Osteoblast (primary cell): ENCODE results near the gene RAB12. TPM values are rescaled to one million over a fixed set of nuclear protein-coding genes. Genes with fewer than 3 reads are reported as not detected.

Source experiments
- DNase-seq: peaks from one replicate; pipeline ENCODE4 v3.0.0; 2011; ENCODE audit warnings: low spot score, mixed read lengths; ENCODE audit not compliant: insufficient read length; ENCODE audit errors: missing footprints
- H2AFZ ChIP-seq: 2 replicates; pipeline ENCODE4 v1.6.0; 2011; ENCODE audit warnings: mild to moderate bottlenecking, low read length
- H3K27ac ChIP-seq: 2 replicates; pipeline ENCODE4 v1.5.1; 2011; ENCODE audit warnings: mild to moderate bottlenecking, low read depth, low read length, moderate library complexity
- H3K27me3 ChIP-seq: 2 replicates; pipeline ENCODE4 v1.6.0; 2012; ENCODE audit warnings: mild to moderate bottlenecking, control low read depth, inconsistent platforms, low read length, moderate library complexity; ENCODE audit not compliant: insufficient read depth
- H3K36me3 ChIP-seq: 2 replicates; pipeline ENCODE4 v1.5.1; 2011; ENCODE audit warnings: mild to moderate bottlenecking, low read length, control low read depth, moderate library complexity; ENCODE audit not compliant: insufficient read depth
- H3K4me1 ChIP-seq: 2 replicates; pipeline ENCODE4 v1.5.1; 2011; ENCODE audit warnings: mild to moderate bottlenecking, low read length, control low read depth, moderate library complexity; ENCODE audit not compliant: insufficient read depth
- H3K4me2 ChIP-seq: 2 replicates; pipeline ENCODE4 v1.6.0; 2011; ENCODE audit warnings: mild to moderate bottlenecking, low read length; ENCODE audit not compliant: insufficient read depth
- H3K4me3 ChIP-seq: fragments of 200-600 bp; sonication (generic); 3 replicates; pipeline ENCODE4 v1.5.1; 2012; ENCODE audit warnings: mild to moderate bottlenecking, low read length, inconsistent platforms; ENCODE audit not compliant: insufficient read depth
- H3K79me2 ChIP-seq: 2 replicates; pipeline ENCODE4 v1.6.0; 2012; ENCODE audit warnings: mild to moderate bottlenecking, low read length, control low read depth, inconsistent platforms; ENCODE audit not compliant: insufficient read depth
- H3K9me3 ChIP-seq: 2 replicates; pipeline ENCODE4 v1.5.1; 2011; ENCODE audit warnings: low read depth, low read length, control low read depth
- H4K20me1 ChIP-seq: 2 replicates; pipeline ENCODE4 v1.6.0; 2012; ENCODE audit warnings: mild to moderate bottlenecking, low read length, control low read depth; ENCODE audit not compliant: insufficient read depth
- CTCF ChIP-seq: IDR thresholded peaks from 2 replicates; pipeline ENCODE4 v1.5.1; 2011; ENCODE audit warnings: mild to moderate bottlenecking, low read depth, low read length, moderate library complexity; ENCODE audit errors: extremely low read depth
- total RNA-seq: library from RNA; depleted of rRNA; stranded (reverse); fragments of >200 nt; gene quantifications from 2 replicates; pipeline ENCODE4 v1.2.3, GENCODE V29; 2012

RAB12 gene
- total RNA-seq, 1 donor = 49.2 TPM

- H3K36me3 ChIP-seq = peaks cover 41% of the 10 kb centered on the region
- H3K27ac ChIP-seq = no peak overlapping the region
- H3K4me2 ChIP-seq = no peak overlapping the region
- H3K4me1 ChIP-seq = no peaks in the 10 kb centered on the region
- TF ChIP-seq CTCF = no peak
- H4K20me1 ChIP-seq = peaks cover 3% of the 10 kb centered on the region
- peaks cover 41% of the 10 kb centered on the region for H3K79me2 ChIP-seq
- no peak overlapping the region for H2AFZ ChIP-seq
- no peaks in the 10 kb centered on the region for H3K27me3 ChIP-seq
- no peak overlapping the region for H3K4me3 ChIP-seq
- H3K9me3 ChIP-seq = no peaks in the 10 kb centered on the region
- DNase-seq = no peak
Observed at GRCh38 chr18:8632386-8632785, 23.1 kb downstream of the RAB12 start.

- H3K9me3 ChIP-seq = no peaks in the 10 kb centered on the region
- no peak overlapping the region for H2AFZ ChIP-seq
- no peak overlapping the region for H3K27ac ChIP-seq
- H3K27me3 ChIP-seq = no peaks in the 10 kb centered on the region
- DNase-seq = no peak
- H3K4me1 ChIP-seq = no peaks in the 10 kb centered on the region
- peaks cover 53% of the 10 kb centered on the region for H3K36me3 ChIP-seq
- peaks cover 25% of the 10 kb centered on the region for H3K79me2 ChIP-seq
- peaks cover 3% of the 10 kb centered on the region for H4K20me1 ChIP-seq
- H3K4me2 ChIP-seq = no peak overlapping the region
- H3K4me3 ChIP-seq = no peak overlapping the region
- TF ChIP-seq CTCF = no peak
Observed at GRCh38 chr18:8634508-8634907, 25.3 kb downstream of the RAB12 start.

- Histone ChIP-seq H3K4me1 (no peaks in the 10 kb centered on the region), H3K9me3 (no peaks in the 10 kb centered on the region), H3K4me3 (no peak overlapping the region), H3K27me3 (no peaks in the 10 kb centered on the region), H3K36me3 (peaks cover 52% of the 10 kb centered on the region), H3K79me2 (peaks cover 20% of the 10 kb centered on the region), H2AFZ (no peak overlapping the region), H3K4me2 (no peak overlapping the region), H3K27ac (no peak overlapping the region), H4K20me1 (peaks cover 3% of the 10 kb centered on the region)
- TF ChIP-seq CTCF = no peak
- DNase-seq = peak; percentile 75
Observed at GRCh38 chr18:8635087-8635486, 25.9 kb downstream of the RAB12 start.

GRCh38 chr18:8639762-8640161 is 30.5 kb downstream of the RAB12 start:
- H3K4me2 ChIP-seq = no peak overlapping the region
- H3K9me3 ChIP-seq = no peaks in the 10 kb centered on the region
- H3K36me3 ChIP-seq = peaks cover 40% of the 10 kb centered on the region
- no peak for TF ChIP-seq CTCF
- no peak overlapping the region for H3K4me3 ChIP-seq
- DNase-seq = no peak
- H3K79me2 ChIP-seq = no peaks in the 10 kb centered on the region
- H3K27me3 ChIP-seq = no peaks in the 10 kb centered on the region
- no peak overlapping the region for H2AFZ ChIP-seq
- no peaks in the 10 kb centered on the region for H3K4me1 ChIP-seq
- peaks cover 3% of the 10 kb centered on the region for H4K20me1 ChIP-seq
- no peak overlapping the region for H3K27ac ChIP-seq
